GM12874 (cell line): ENCODE measurements around the gene UBAP2L.

Source experiments
- CTCF ChIP-seq: IDR thresholded peaks from 2 replicates; pipeline ENCODE4 v1.5.1; 2011; ENCODE audit warnings: low read depth, mild to moderate bottlenecking, control low read depth, low read length, moderate library complexity; ENCODE audit not compliant: insufficient read depth

The UBAP2L gene

GRCh38 chr1:154208677-154209388 is 11.9 kb upstream of the UBAP2L start:
- TF ChIP-seq CTCF, result no peak

- TF ChIP-seq CTCF, result no peak
Observed at GRCh38 chr1:154212083-154212482, 8.7 kb upstream of the UBAP2L start.

GRCh38 chr1:154213274-154213673 is 7.5 kb upstream of the UBAP2L start:
- no peak for TF ChIP-seq CTCF

- no peak for TF ChIP-seq CTCF
Observed at GRCh38 chr1:154218545-154218944, 2.2 kb upstream of the UBAP2L start.

GRCh38 chr1:154219541-154219940 is 1.2 kb upstream of the UBAP2L start:
- TF ChIP-seq CTCF, result no peak

- no peak for TF ChIP-seq CTCF
Observed at GRCh38 chr1:154220970-154221277, 169 bp downstream of the UBAP2L start.

- no peak for TF ChIP-seq CTCF
Observed at GRCh38 chr1:154221278-154222001, 685 bp downstream of the UBAP2L start.
